ENCODE data around the gene ZSWIM7.

ZSWIM7 gene

GRCh38 chr17:15969463-15969862 lies 30.0 kb downstream of the ZSWIM7 start:
- no peaks in the 10 kb centered on the region for H3K36me3 ChIP-seq (replicated peaks)
- H3K4me3 ChIP-seq (ENCODE audit: low read depth, low read length) = no peak overlapping the region

DNA sequence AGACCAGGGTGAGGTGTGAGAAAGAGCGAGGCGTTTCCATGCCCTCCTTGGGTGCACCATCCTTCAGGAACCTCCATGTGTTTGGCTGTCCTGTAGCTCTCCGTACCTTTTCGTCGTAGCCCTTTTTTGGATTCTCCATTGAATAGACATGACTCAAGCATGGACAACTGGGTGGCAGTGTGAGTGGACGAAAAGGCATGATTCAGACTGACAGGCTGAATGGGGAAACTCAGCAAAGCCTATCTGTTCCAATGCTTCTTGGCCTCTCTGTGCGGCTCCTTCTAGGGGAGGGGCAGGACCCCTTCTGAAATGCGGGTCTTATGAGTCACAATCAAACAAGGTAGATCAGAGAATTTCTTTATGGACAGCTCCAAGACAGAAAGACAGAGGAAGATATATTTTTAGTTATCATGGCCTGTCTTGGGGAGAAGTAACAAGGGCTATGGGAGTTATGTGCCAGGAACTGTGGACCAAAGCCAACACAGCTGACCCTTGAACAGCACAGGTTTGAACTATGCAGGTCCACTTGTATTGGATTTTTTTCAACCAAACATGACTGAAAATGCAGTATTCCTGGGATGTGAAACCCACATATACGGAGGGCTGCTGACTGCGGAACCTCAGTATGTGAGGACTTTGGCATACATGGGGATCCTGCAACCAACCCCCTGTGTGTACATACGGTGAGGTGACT lies 31.7 kb downstream of the ZSWIM7 start:
- DNase-seq = no peak
- no peak overlapping the region for H3K4me3 ChIP-seq (ENCODE audit: low read depth, low read length)
- TF ChIP-seq CTCF (IDR thresholded peaks at IDR 0.05; ENCODE audit: low read depth, low read length, missing control alignments) = no peak
- no peaks in the 10 kb centered on the region for H3K36me3 ChIP-seq (replicated peaks)
- H3K27me3 ChIP-seq (replicated peaks) = no peaks in the 10 kb centered on the region
- peak overlapping the region; percentile 62 for H3K27ac ChIP-seq
- in situ Hi-C loops (cut with HindIII; ENCODE audit: low pct_ligation_motif_present, low sequenced_read_pairs) = no loop called here

More at GRCh38 chr17:15969463-15969862, 30.0 kb downstream of the ZSWIM7 start:
- no peak for TF ChIP-seq CTCF (IDR thresholded peaks at IDR 0.05; ENCODE audit: low read depth, low read length, missing control alignments)
- in situ Hi-C loops (cut with HindIII; ENCODE audit: low pct_ligation_motif_present, low sequenced_read_pairs) = no loop called here
- Histone ChIP-seq H3K27ac (no peak overlapping the region), H3K27me3 (replicated peaks) (no peaks in the 10 kb centered on the region)
- no peak for DNase-seq

GRCh38 chr17:15966879-15967248 lies 32.6 kb downstream of the ZSWIM7 start:
- no peak overlapping the region for H3K4me3 ChIP-seq (ENCODE audit: low read depth, low read length)
- in situ Hi-C loops (cut with HindIII; ENCODE audit: low pct_ligation_motif_present, low sequenced_read_pairs) = no loop called here
- H3K27me3 ChIP-seq (replicated peaks) = no peaks in the 10 kb centered on the region
- no peaks in the 10 kb centered on the region for H3K36me3 ChIP-seq (replicated peaks)
- H3K27ac ChIP-seq = peak overlapping the region; percentile 62
- TF ChIP-seq CTCF (IDR thresholded peaks at IDR 0.05; ENCODE audit: low read depth, low read length, missing control alignments) = no peak
- DNase-seq = no peak

- no peak for DNase-seq
- Histone ChIP-seq H3K4me3 (ENCODE audit: low read depth, low read length) (no peak overlapping the region), H3K36me3 (replicated peaks) (no peaks in the 10 kb centered on the region), H3K27me3 (replicated peaks) (no peaks in the 10 kb centered on the region), H3K27ac (peak overlapping the region; percentile 62)
- no peak for TF ChIP-seq CTCF (IDR thresholded peaks at IDR 0.05; ENCODE audit: low read depth, low read length, missing control alignments)
- in situ Hi-C loops (cut with HindIII; ENCODE audit: low pct_ligation_motif_present, low sequenced_read_pairs) = no loop called here
These were observed 33.2 kb downstream of the ZSWIM7 start for GRCh38 chr17:15966183-15966878.

DNA sequence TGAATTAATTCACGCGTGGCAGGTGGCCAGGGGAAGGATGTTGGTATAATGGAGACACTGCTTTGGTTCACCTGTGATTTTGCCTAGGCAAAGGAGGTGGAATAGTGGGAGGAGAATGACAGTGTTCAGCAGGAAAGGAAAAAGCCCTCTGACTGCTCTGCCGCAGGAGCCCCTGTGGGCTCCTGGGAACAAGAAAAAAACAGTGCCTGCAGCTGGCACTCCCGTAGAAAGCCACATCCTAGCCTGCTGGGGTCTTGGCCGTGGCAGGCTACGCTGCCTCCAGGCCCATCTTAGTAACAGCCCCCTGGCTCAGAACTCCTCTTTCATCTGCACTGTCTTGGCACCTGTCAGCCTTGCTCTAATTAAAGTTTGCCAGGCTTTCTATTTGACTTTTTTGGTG lies 34.0 kb downstream of the ZSWIM7 start:
- Histone ChIP-seq H3K36me3 (replicated peaks) (no peaks in the 10 kb centered on the region), H3K27me3 (replicated peaks) (no peaks in the 10 kb centered on the region), H3K27ac (peak overlapping the region; percentile 62), H3K4me3 (ENCODE audit: low read depth, low read length) (no peak overlapping the region)
- TF ChIP-seq CTCF (IDR thresholded peaks at IDR 0.05; ENCODE audit: low read depth, low read length, missing control alignments) = no peak
- in situ Hi-C loops (cut with HindIII; ENCODE audit: low pct_ligation_motif_present, low sequenced_read_pairs) = no loop called here
- no peak for DNase-seq
